H1 (cell line): Measurements from ENCODE around the gene CACNA1F.

Experiments used
- ATF2 ChIP-seq: IDR thresholded peaks from 2 replicates; pipeline ENCODE4 v1.6.1; 2012; ENCODE audit warnings: low read length, inconsistent platforms
- CHD1 ChIP-seq: IDR thresholded peaks from 2 replicates; pipeline ENCODE4 v1.6.1; 2012; ENCODE audit warnings: low read depth, low read length, improper control_type of control experiment
- CTCF ChIP-seq, 3 experiments: IDR thresholded peaks; 1 replicate in 2 of 3; 2 replicates in 1 of 3; pipeline versions ENCODE4 v1.5.1 to v1.6.1; 2011; ENCODE audit warnings: low read length in 3 of 3, mild to moderate bottlenecking in 3 of 3, inconsistent platforms in 2 of 3, low read depth in 1 of 3, moderate library complexity in 1 of 3; ENCODE audit not compliant: insufficient read depth in 1 of 3; ENCODE audit errors: control extremely low read depth in 1 of 3
- EZH2 ChIP-seq: fragments of 200-600 bp; sonication (generic); IDR thresholded peaks from 2 replicates; pipeline ENCODE4 v1.7.1; 2012; ENCODE audit warnings: low read depth, mild to moderate bottlenecking, moderate library complexity, low read length, inconsistent platforms; ENCODE audit not compliant: severe bottlenecking
- MAX ChIP-seq: IDR thresholded peaks from 2 replicates; pipeline ENCODE4 v1.6.1; 2012; ENCODE audit warnings: inconsistent platforms
- POLR2A ChIP-seq, 2 experiments: IDR thresholded peaks; 1 replicate in 1 of 2; 2 replicates in 1 of 2; pipeline ENCODE4 v1.6.1; 2011; ENCODE audit warnings: low read depth in 2 of 2, low read length in 2 of 2, mild to moderate bottlenecking in 2 of 2; ENCODE audit errors: control extremely low read depth in 1 of 2
- RFX5 ChIP-seq: IDR thresholded peaks from 2 replicates; pipeline ENCODE4 v1.6.1; 2011; ENCODE audit warnings: low read depth, low read length, improper control_type of control experiment, borderline replicate concordance
- SIN3A ChIP-seq, 2 experiments: IDR thresholded peaks in 1 of 2; conservative IDR thresholded peaks in 1 of 2; 2 replicates each; pipeline ENCODE4 v1.6.1; 2011 to 2012; ENCODE audit warnings: low read length in 2 of 2, improper control_type of control experiment in 1 of 2, low read depth in 1 of 2, mild to moderate bottlenecking in 1 of 2
- SP1 ChIP-seq: IDR thresholded peaks from 2 replicates; pipeline ENCODE4 v1.6.1; 2011; ENCODE audit warnings: low read depth, low read length
- TAF1 ChIP-seq: IDR thresholded peaks from 2 replicates; pipeline ENCODE4 v1.6.1; 2011; ENCODE audit warnings: mild to moderate bottlenecking, low read depth, low read length

DNA sequence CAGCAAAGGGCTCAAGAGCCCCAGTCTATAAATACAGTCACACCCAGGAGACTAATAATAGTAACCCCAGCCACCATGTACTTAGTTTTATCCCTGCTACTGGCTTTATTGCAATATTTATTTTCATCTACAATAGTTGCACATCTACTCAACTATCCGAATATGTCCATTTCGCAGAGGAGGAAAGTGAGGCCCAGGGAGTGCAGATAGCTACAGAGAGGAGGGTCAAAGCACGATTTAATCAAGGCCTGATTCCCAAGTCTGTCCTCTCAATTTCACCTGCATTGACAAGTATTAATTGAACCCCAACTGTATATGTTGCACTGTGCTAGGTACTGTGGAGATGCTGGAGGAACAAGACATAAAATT, 65.4 kb downstream of the CACNA1F start:
- TF ChIP-seq TAF1 (no peak), SP1 (no peak), RFX5 (no peak), POLR2A (IDR thresholded peaks at IDR 0.05; ENCODE audit: control extremely low read depth in 1 of 2, low read depth in 2 of 2, low read length in 2 of 2) (no peak), CTCF (IDR thresholded peaks at IDR 0.05; ENCODE audit: control extremely low read depth in 1 of 3, insufficient read depth in 1 of 3, low read depth in 1 of 3, low read length in 3 of 3) (no peak), CHD1 (no peak), EZH2 (no peak), MAX (no peak), SIN3A (conservative IDR thresholded peaks at IDR 0.05 in 1 of 2, IDR thresholded peaks at IDR 0.05 in 1 of 2; ENCODE audit: low read depth in 1 of 2, low read length in 2 of 2) (no peak), ATF2 (no peak)
